HTR-8/SVneo (cell line): Measurements from ENCODE around the gene DCTN2.

Experiments used
- DNase-seq: peaks from one replicate; pipeline ENCODE4 v3.0.0; 2011; ENCODE audit warnings: low spot score, mixed read lengths; ENCODE audit not compliant: insufficient read length
- FAIRE-seq: peaks from 2 replicates; lab custom pipeline; 2011; peaks lifted over from hg19 to GRCh38; lab: Jason Lieb, UNC

The DCTN2 gene

DNA sequence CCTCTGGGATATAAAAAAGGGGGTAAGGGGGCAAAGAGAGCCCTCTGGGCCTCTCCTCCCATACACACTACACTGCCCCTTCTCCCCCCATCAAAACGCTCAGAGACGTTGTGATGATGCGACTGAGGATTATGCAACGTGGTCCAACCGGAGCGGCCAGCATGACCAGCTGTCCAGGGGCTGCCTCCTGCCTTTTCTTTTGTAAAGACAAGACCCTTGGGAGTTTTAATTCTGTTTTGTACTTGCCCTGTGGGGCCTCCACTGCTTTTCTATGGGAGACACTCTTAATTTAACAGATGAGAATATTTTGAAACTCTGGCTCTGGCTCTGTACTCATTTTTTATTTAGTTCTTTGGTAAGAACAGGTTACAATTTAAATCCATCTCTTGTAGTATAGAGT is 17.2 kb downstream of the DCTN2 start:
- DNase-seq (no peak), FAIRE-seq (no peak)

DNA sequence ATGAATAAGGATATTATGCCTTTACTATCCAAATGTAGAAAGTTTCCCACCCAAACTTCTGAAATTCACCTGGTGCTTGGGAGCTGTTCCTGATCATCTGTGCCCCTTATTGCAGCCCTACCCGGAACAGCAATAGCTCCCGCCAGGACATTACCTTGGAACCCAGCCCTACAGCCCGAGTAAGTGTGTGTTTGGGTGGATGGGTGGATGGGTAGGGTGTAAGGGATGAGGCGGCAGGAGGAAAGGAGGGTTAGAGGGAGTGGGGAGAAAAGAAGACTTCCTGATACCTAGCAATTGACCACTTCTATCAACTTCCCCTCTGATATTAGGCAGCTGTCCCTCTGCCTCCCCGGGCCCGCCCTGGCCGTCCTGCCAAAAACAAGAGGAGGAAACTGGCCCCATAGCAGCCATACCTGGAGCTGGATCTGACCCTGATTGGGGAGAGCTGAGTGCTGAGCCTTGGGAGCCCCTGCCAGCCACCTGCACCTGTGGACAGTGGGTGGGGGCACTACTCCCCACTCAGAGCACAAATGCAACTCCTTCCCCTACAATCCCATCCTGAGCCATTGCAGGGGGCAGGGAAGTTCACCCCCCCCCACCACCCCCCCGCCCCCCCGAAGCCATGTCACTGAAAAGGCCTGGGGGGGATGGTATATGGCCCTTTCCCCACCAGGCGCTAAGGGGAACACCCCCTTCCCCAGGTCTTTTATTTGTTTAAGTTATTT is 18.0 kb downstream of the DCTN2 start:
- DNase-seq = no peak
- FAIRE-seq = no peak

DNA sequence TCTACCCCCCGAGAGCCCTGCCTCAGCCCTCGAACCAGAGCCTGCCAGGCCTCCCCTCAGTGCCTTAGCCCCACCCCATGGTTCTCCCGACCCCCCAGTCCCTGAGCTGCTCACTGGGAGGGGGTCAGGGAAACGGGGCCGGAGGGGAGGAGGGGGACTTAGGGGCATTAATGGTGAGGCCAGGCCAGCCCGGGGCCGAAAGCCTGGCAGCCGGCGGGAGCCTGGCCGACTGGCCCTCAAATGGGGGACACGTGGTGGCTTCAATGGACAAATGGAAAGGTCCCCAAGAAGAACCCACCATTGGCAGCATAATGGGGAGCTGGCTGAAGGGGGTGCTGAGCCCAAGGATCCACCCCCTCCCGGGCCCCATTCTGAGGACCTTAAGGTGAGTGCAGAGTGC is 18.8 kb downstream of the DCTN2 start:
- DNase-seq (no peak), FAIRE-seq (no peak)

DNA sequence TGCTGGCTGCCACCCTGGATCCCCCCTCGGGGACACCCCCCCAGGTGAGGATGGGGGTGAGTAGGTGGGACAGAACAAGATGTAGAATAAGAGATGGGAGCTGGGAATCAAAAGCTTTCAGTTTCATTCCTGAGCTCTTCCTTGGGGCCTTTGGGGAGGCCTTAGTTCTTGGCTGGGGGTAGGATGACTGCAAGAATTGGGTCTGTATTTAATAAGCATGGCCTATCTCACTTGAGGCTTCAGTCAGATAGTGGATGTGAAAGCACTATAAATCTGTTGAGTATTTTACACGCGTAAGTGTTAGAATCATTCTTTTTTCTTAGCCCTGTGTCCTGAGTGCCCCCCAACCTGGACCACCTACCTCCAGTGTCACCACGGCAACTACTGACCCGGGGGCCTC is 19.8 kb downstream of the DCTN2 start:
- FAIRE-seq (no peak), DNase-seq (no peak)

DNA sequence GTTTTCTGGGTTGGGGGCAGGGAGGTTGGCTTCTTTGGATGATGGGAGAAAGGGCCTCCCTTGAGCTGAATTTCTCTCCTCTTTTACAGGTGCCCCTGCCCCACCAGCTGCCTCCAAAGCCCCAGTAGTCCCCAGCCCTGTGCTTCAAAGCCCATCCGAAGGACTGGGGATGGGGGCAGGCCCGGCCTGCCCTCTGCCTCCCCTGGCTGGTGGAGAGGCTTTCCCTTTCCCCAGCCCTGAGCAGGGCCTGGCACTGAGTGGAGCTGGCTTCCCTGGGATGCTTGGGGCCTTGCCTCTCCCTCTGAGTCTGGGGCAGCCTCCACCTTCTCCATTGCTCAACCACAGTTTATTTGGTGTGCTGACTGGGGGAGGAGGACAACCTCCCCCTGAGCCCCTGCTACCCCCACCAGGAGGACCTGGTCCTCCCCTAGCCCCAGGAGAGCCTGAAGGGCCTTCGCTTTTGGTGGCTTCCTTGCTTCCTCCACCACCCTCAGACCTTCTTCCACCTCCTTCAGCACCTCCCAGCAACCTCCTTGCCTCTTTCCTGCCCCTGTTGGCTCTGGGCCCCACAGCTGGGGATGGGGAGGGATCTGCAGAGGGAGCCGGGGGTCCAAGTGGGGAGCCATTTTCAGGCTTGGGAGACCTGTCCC is 20.4 kb downstream of the DCTN2 start:
- no peak for DNase-seq
- no peak for FAIRE-seq

DNA sequence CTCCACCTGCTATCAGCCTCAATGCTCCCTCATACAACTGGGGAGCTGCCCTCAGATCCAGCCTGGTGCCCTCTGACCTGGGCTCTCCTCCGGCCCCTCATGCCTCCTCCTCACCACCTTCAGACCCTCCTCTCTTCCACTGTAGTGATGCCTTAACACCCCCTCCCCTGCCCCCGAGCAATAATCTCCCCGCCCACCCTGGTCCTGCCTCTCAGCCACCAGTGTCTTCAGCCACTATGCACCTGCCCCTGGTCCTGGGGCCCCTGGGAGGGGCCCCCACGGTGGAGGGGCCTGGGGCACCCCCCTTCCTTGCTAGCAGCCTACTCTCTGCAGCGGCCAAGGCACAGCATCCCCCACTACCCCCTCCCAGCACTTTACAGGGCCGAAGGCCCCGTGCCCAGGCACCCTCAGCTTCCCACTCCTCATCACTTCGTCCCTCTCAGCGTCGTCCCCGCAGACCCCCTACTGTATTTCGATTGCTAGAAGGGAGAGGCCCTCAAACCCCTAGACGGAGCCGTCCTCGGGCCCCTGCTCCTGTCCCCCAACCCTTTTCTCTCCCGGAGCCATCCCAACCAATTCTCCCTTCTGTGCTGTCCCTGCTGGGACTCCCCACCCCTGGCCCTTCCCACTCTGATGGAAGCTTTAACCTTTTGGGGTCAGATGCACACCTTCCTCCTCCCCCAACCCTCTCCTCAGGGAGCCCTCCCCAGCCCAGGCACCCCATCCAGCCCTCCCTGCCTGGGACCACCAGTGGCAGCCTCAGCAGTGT is 21.2 kb downstream of the DCTN2 start:
- DNase-seq (no peak), FAIRE-seq (no peak)

DNA sequence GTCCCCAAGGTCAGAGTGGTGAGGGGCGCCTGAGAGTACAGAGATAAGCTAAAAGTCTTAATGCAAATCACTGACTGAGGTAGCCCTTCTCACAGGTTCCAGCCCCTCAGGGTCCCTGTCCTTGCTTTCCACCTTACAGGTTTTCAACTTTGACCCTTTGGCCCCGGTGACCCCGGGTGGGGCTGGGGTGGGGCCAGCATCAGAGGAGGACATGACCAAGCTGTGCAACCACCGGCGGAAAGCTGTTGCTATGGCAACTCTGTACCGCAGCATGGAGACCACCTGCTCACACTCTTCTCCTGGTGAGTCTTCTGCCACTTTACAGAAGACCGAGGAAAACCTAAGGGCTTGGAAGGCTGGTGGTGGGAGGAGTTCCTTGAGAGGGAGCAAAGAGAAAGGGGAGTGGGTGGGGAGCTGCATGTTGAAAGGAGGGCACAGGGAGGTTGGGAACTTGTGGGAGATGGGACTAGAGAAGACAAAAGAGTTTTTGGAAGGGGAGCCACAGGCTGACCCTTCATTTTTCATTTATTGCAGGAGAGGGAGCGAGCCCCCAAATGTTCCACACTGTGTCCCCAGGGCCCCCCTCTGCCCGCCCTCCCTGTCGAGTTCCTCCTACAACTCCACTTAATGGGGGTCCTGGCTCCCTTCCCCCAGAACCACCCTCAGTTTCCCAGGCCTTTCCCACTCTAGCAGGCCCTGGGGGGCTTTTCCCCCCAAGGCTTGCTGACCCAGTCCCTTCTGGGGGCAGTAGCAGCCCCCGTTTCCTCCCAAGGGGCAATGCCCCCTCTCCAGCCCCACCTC is 22.0 kb downstream of the DCTN2 start:
- no peak for FAIRE-seq

DNA sequence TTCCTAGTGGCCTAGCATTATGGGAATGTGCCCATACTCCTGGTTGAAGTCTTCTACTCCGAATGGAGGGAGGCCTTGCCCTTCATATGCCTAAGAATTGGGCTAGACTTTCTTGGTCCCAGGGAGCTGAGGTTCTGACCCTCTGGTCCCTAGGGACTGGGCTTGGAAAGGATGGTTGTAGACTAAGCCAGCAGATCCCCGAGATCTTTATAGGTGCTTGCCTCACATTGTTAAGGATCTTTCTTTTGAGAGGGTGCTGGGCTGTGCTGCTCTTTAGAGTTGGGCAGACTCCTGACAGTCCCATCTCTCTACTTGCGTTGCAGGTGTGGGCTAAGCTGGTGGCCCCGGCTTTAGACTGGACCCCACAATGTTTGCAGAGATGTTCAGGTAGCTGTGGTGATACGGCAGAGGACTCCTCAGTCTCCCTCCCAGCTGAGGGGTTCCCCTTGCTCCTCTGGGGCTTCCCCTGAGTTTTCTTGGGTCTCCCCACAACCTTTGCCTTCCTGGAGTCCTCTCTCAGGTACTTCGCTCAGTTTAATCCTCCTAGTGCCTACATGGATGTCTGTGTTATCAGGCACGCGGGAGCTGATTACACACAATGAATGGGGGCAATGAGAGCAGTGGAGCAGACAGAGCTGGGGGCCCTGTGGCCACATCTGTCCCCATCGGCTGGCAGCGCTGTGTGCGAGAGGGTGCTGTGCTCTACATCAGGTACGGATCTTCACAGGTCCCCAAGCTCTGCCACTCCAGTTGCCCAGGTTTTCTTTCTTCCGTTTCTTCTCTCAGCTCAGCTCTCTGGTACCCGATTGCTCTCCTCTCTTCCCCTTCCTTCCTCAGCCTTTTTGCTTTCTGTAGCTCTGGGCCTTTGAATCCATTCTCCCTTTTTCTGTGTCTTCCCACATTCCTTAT is 23.0 kb downstream of the DCTN2 start:
- FAIRE-seq (no peak), DNase-seq (no peak)

More for the DNA sequence above, 22.0 kb downstream of the DCTN2 start:
- DNase-seq = no peak

DNA sequence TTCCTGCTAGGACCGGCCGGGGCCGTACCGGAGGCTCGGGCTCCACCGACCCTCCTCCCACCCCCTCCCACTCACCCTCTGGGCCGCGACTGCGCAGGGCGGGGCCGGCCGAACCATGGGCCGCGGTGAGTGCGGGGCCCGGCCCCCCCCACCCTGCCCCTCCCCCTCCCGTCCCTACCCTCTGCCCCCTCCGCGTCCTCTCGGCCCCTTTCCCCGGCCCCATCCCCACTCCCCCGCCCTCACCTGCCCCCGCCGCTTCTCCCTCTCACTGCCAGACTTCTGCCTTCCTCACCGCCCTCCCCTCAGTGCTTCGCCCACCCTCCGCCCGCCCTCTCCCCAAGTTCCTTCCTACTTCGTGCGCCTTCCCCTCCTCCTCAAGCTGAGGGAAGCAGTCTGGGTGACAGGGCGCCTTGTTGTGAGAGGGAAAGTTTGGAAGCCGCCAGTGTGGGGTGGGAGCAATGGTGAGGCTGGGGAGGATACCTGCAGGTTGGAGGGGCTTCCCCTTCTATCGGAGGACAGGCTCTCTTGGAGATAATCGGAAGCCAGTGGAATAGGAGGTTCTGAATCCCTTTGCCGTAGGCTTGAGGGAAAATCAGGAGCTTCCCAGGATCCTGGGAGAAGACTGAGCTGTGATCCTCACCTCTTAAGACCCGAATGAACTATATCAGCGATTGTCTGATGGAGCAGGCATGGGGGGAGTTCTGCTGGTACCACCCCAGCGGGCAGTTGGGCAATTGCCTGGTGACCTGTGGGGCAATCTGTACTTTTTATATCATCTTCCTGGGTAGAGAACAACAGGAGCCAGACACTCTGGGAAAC is 23.9 kb downstream of the DCTN2 start:
- peak; percentile 29 for DNase-seq
- FAIRE-seq = no peak

DNA sequence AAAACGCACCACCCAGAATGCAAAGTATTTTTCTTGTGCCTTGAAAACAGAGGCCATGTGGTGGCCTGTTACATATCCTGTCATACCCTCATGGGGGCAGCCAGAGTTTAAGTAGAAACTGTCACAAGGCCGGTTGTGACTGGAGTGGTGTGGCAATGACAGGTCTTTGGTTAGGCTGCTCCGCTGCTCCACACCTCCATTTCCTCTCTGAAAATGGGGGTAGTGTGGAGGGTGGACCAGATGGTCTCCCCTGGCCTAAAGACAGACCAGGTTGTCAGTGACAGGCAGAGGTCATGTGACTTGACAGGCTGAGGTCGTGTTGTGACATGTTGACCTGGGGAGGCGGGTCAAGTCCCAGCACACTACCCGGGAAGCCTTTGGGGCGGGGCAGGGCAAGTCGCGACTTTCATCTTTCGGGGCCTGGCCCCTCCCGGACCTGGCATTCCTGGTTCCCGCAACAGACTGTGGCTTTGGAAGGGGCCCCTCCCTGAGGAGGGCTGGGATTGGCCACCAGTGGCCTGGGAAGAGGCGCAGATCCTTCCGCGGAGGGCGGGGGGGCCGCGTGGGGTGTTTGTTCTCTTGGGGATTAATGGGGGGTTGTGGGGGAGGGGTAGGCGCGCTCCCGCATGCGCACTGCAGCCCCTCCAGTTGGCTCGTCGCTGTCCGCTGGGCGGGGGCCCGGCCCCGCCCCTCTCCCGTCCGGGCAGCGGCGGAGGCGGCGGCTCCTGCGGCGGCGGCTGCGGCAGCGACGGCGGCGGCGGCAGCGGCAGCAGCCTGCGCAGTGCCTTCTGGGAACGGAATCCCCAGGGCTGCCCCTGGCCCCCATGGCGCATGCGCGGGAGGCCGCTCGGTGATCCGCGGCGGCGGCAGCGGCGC is 24.7 kb downstream of the DCTN2 start, which contains the start of gene MBD6:
TSS of gene MBD6 (plus strand) at position 814 of the 876 bp plus-strand sequence. CDS start 1,480 bp downstream, outside the sequence.
- DNase-seq (peak; percentile 97), FAIRE-seq (peak; percentile 80)

DNA sequence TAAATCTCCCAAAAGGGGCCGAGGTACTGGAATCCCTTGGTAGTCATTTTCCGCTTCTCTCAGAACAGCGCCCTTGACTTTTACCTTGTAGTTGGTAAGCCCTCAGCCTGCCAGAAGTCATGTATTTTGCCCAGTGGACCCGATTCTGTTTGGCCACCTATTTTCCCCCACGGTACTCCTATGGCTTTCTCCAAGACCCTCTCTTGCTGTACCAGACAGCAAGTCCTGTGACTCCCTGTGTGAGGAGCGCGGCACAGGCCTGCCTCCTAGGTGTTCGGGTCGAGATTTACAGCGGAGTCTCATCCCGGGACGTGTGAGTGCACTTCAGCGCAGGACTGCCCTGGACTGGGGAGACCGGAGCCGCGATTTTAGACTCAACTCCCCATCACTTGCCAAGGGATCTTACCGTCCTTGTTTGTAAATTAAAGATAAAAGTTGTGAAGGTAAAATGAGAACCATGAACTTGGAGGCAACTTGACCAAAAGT is 25.4 kb downstream of the DCTN2 start:
- FAIRE-seq (no peak), DNase-seq (no peak)

DNA sequence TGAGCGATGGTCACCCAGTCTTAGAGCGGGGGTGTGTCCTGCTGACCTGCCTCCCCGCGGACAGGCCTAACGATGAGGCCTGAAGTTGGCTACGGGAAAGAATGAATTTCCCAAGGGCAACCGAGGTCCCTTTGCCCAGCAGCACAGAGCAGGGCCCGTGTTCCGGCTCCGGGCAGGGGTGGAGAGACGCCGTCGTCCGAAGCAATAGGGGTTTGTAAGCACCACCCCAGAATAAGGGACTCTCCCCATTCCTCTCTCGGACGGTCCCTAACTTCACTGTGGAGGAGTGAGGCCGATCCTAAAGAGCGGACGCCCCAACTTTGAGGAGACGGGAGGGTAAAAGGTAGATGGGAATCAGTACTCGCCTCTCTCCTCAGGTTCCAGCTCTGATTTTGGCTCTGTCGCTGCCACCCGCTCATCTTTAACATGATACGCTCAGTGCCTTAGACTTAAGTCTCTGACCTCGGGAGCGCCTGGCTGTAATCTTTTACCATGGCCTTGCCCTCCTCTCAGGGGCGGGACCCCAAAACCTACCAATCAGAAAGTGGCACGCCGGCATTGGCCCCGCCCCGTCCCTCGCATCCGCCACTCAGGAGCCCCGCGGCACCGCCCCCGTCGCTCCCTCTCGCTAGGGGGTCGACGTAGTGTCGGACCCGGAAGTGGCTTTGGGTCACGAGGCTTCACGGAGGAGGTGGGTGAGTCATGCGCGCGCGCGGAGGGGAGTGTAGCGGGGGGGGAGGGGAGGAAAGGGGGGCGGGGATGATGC is 26.8 kb downstream of the DCTN2 start, which contains the start of gene DDIT3:
TSS of gene DDIT3 (minus strand) at position 462 of the 766 bp plus-strand sequence. CDS start 3,108 bp downstream, outside the sequence.
- DNase-seq = peak; percentile 92
- no peak for FAIRE-seq

DNA sequence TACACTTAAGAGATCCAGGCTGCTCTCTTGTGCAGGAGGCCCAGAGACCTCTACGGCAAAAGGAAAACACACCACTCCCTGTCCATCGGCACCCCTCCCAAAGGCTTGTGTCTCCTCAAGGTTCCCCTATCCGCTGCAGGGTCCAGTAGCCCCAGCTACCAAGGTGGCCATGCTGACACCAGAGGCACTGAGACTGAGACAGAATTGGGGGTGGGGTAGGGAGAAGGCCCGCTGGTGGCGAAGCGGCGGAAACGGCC is 27.3 kb downstream of the DCTN2 start:
- DNase-seq (no peak), FAIRE-seq (no peak)

DNA sequence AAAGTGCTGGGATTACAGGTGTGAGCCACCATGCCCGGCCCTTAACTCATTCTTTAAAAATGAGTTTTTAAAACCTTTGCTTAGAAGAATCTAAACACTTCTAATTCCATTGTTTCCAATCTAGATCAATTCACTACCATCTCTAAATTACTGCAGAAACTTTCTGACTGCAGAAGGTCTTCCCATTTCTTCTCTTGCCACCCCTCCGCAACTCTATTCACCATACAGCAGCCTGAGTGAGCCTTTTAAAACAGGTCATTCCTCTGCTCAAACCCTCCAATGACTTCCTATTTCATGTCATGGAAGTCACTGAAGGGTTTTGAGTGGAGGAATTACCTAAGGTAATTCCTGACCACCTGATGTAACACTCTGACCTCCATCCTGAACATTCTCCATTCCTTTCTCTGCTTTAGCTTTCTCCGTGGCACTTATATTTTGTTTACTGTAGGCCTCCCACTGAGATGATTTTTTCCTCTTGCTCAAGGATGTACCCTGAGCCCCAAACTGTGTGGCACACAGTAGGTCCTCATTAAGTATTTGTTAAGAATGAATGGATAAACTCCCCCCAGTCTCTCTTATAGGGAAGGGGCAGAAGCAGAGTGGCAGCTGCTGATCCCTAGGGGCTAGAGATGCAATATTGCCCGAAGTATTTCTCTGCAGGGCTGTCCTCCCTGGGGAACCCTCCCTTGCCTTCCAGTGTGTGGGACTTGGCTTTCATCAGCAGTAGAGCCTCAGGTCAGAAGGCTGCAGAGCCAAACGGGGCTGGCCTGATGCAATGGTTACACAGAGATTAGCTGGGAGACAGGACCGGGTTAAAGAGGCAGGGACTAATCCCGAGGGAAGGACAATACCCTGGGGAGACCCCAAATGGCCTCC is 27.8 kb downstream of the DCTN2 start:
- DNase-seq = no peak
- no peak for FAIRE-seq

DNA sequence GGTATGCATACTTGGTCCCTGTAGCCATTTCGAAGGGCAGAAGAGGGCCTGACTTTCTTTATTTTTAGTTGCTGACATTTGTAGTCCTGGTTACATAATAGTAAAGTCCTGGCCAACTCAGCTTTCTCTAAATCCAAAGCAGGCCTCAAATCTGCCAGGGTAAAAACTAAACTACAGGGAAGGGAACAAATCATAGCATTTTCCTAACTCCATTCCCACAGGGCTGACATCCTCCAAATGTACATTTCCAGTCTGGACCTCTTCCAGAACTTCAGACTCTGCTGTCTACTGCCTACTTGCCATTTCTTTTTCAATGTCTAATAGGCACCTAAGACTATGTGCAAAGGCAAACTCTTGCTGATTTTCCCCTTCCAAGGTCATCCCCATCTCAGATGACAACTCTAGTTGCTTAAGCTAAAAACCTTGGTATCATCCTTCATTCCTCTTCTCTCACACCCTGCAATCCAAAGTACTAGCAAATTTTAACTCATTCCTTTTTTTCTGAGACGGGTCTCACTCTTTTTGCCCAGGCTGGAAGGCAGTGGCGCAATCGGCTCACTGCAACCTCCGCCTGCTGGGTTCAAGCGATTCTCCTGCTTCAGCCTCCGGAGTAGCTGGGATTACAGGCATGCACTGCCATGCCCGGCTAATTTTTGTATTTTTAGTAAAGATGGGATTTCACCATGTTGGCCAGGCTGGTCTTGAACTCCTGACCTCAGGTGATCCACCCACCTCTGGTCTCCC is 28.6 kb downstream of the DCTN2 start:
- FAIRE-seq = no peak
- no peak for DNase-seq
